ENCODE data around the gene FILIP1. TPM values are rescaled to one million over a fixed set of nuclear protein-coding genes. Genes with fewer than 3 reads are reported as not detected.
"Not testable (repeated sequence)": the region's sequence is repeated elsewhere in the genome, so short reads cannot be mapped to it uniquely, and the experiment has no call there.

Gene FILIP1
- total and polyA plus RNA-seq, 5 experiments from 2014 or later, result 0.02 to 0.11 (median 0.02) TPM; not detected in 2

DNA sequence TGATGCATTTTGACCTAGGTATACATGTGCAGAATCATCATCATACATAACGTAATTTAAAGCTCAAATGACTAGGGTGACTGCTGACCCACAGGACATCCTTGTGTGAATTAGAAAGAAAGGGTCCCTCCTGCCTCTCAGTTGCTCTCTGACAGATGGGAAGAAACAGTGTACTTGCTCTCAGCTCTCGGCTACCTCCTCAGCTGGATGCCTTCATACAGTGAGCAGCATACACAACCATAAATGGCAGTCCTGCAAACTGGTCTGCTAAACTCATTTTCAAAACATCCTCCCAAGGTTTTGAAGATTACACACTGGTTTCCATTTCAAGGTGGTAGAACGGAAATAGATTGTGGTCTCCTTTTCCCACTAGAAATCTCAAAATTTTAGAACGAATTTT is 26.3 kb downstream of the FILIP1 start:
- DNase-seq (no peak), ATAC-seq (no peak)
- no peaks in the 10 kb centered on the region for H3K36me3 Mint-ChIP-seq
- no peak overlapping the region for H3K27ac Mint-ChIP-seq
- H3K9me3 Mint-ChIP-seq, result peaks cover 0 to 19% (median 2%) of the 10 kb centered on the region in 9 donors
- POLR2A ChIA-PET, result no interaction called here
- H3K4me1 Mint-ChIP-seq, result no peaks in the 10 kb centered on the region
- no peak overlapping the region for H3K4me3 Mint-ChIP-seq
- H3K27me3 Mint-ChIP-seq, result peaks cover 6 to 29% (median 10%) of the 10 kb centered on the region in 5 donors

DNA sequence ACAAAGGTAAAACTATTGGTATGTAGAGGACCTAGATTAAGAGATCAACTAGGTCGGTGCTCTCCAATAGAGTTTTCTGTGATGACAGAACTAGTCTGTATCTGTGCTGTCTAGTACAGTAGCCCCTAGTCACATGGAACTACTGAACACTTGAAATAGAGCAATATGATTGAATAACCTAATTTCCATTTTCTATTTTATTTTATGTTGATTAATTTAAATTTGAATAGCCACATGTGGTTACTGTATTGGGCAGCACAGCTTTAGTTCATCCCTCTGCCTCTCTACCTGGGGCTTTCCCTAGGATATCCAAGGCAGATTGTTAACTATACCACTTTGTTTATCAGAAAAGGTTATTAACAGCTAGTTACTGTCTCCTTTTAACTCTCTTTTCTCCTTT is 27.0 kb downstream of the FILIP1 start:
- no peak for ATAC-seq
- Mint-ChIP-seq H3K9me3 (peaks cover 0 to 19% (median 2%) of the 10 kb centered on the region in 9 donors), H3K4me3 (no peak overlapping the region), H3K27ac (no peak overlapping the region), H3K36me3 (no peaks in the 10 kb centered on the region), H3K4me1 (no peaks in the 10 kb centered on the region), H3K27me3 (peaks cover 7 to 30% (median 10%) of the 10 kb centered on the region in 5 donors)
- no peak for DNase-seq
- POLR2A ChIA-PET, result no interaction called here

DNA sequence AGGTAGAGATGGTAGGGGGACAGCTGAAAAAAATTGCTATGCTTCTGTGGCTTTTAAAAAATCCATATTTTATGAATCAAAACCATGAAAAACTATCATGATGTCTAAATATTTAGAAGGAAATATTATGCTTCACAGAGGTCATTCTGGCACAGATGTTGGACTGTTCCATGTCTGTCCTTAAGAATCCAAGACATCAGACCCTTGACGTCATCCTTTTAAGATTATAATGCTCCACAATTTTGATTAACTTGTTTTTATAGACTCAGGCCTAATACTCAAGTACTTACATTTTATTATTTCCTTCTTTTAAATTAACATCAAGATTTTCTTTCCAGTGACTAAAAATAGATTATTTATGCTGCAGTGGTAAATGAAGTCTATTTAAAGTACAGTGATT is 29.7 kb downstream of the FILIP1 start:
- H3K27ac Mint-ChIP-seq, result no peak overlapping the region
- peaks cover 0 to 14% (median 0%) of the 10 kb centered on the region in 9 donors for H3K9me3 Mint-ChIP-seq
- DNase-seq (no peak), ATAC-seq (no peak)
- no peaks in the 10 kb centered on the region for H3K4me1 Mint-ChIP-seq
- no peaks in the 10 kb centered on the region for H3K36me3 Mint-ChIP-seq
- no peak overlapping the region for H3K4me3 Mint-ChIP-seq
- H3K27me3 Mint-ChIP-seq, result peaks cover 5 to 26% (median 10%) of the 10 kb centered on the region in 5 donors
- POLR2A ChIA-PET, result no interaction called here

DNA sequence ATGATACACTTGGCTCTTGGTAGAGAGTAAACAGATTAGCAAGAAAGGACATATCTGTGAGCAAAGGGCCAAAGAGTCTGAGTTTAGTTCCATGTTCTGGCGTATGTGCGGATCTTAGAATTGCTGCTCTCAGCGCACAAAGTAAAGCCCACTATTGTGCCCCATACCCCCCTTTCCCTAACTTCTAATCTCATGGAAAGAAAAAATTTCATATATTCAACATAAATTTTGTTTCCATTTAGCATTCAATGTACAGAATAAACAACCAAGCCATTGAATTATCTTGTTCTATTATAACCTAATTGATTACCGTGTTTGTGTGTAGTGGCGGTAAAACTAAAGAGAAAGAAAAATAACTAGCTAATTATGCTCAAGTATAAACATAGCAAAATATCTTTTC is 30.5 kb downstream of the FILIP1 start:
- Mint-ChIP-seq H3K36me3 (no peaks in the 10 kb centered on the region), H3K4me1 (no peaks in the 10 kb centered on the region), H3K27ac (no peak overlapping the region), H3K27me3 (peaks cover 5 to 26% (median 10%) of the 10 kb centered on the region in 5 donors), H3K9me3 (peaks cover 0 to 10% (median 0%) of the 10 kb centered on the region in 9 donors), H3K4me3 (no peak overlapping the region)
- no peak for DNase-seq
- POLR2A ChIA-PET, result no interaction called here
- no peak for ATAC-seq

DNA sequence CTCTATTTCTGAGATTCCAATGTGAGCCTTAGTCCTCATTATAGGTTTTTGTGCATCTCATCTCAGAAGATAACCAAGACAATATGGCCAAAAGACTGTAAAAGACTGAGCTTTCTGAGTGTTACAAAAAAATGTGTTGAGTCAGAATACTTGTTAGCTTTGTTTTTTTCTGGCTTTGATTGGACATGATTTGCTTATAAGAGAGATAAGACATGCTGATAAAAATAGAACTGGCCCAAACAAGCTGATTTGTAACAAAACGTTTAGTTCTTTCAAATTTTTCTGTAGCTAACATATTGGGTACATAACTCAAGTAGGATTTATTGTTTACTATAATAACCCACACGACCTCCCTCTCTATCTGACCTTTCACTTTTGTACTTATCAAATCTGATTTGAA is 32.9 kb downstream of the FILIP1 start:
- Mint-ChIP-seq H3K4me3 (no peak overlapping the region), H3K27me3 (peaks cover 0 to 19% (median 5%) of the 10 kb centered on the region in 5 donors), H3K36me3 (no peaks in the 10 kb centered on the region), H3K9me3 (no peaks in the 10 kb centered on the region), H3K27ac (no peak overlapping the region), H3K4me1 (no peaks in the 10 kb centered on the region)
- ATAC-seq (no peak), DNase-seq (no peak)
- POLR2A ChIA-PET, result no interaction called here

DNA sequence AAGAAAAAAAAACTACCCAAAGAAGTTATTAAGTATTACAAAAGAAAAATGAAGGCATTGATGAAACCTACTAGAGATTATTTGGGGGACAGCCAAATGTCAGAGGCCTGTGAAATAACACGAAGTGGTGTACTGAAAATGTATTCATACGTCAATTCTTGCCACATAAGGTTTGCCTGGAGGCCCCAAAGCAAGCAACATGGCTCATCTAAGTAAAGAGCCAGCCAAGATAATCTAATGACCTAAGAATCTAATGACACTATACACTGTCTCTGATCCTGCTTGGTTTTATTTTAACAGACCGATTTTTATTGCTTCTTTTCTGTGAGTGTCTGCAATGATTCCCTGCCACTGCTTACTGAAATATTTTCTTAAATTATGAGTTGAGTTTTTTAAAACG is 34.7 kb downstream of the FILIP1 start:
- no peak overlapping the region for H3K4me3 Mint-ChIP-seq
- ATAC-seq (no peak), DNase-seq (no peak)
- H3K9me3 Mint-ChIP-seq, result no peaks in the 10 kb centered on the region
- H3K4me1 Mint-ChIP-seq, result no peaks in the 10 kb centered on the region
- POLR2A ChIA-PET, result no interaction called here
- peaks cover 0 to 15% (median 4%) of the 10 kb centered on the region in 5 donors for H3K27me3 Mint-ChIP-seq
- H3K36me3 Mint-ChIP-seq, result no peaks in the 10 kb centered on the region
- H3K27ac Mint-ChIP-seq, result no peak overlapping the region

DNA sequence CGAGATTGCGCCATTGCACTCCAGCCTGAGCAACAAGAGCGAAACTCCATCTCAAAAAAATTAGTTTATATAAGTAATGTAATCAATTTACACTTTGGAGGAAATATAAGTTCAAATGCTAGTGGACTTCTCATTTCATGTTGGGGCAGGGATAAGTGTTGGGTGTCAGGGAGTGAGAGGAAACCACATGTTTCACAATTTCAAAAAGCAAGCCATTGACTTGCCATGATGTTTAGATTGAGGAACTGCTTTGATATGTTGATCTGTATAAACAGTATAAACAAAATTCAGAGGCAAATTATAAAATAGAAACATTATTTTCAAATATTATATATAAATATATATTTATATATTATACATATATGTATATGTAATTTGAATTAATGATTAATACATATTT is 42.7 kb downstream of the FILIP1 start:
- no peak for DNase-seq

DNA sequence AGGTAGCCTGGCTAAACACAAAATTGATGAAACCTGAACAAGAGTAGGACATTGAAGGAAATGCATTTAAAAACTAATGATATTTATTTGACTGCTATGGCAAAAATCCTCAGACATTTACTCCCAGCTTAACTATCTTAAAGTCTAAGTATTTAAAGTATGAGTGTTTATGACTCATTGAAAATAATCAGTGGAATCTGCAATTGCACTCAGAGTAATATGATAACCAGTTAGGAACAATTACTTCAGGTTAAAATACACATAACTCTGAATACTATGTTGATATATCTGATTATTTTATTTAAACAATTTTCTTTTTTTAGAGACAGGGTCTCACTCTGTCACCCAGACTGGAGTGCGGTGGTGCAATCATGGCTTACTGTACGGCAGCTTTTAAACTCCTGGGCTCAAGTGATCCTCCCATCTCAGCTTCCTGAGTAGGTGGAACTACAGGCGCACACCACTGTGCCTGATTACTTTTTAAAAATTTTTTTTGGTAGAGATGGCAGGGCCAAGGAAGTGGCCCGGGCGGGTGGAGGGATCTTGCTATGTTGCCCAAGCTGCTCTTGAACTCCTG is 43.9 kb downstream of the FILIP1 start:
- POLR2A ChIA-PET, result no interaction called here
- no peak overlapping the region for H3K4me3 Mint-ChIP-seq

More for the DNA sequence above, 42.7 kb downstream of the FILIP1 start:
- no peak overlapping the region for H3K4me3 Mint-ChIP-seq
- no peaks in the 10 kb centered on the region for H3K4me1 Mint-ChIP-seq
- ATAC-seq, result no peak
- peaks cover 0 to 5% (median 2%) of the 10 kb centered on the region in 3 donors for H3K36me3 Mint-ChIP-seq
- no peak overlapping the region for H3K27ac Mint-ChIP-seq
- peaks cover 0 to 17% (median 7%) of the 10 kb centered on the region in 5 donors for H3K27me3 Mint-ChIP-seq
- peaks cover 0 to 6% (median 0%) of the 10 kb centered on the region in 9 donors for H3K9me3 Mint-ChIP-seq
- POLR2A ChIA-PET, result no interaction called here

DNA sequence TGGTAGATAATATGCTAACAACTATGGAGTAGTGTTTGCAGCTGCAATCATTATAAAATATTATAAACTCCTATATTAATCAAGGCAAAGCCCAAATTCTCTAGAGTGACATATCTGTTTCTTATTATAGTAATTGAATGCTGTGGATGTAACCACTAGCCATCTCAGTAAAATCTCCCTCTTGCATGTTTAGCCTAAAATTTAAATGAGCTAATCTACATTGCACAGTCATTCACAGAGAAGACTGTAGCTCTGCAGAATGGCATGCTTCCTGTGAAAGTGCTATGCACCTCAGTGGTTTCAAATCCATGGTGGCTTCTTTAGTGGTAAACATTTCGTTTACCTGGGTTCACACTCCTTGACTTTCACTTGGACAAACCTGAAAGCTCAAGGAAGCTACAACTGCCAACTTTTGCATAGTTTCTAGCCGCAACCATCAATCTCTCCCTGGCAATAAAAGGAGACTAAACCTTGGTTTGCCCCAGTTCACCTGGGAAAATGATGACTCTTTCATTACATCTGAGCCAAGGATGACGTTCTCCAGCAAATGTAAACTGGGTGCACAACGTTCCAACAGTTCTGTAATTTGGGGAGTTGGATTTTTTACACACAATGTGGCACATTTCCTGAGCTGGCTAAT is 47.2 kb downstream of the FILIP1 start:
- DNase-seq, result no peak
- ATAC-seq, result no peak
- no peak overlapping the region for H3K27ac Mint-ChIP-seq
- no peaks in the 10 kb centered on the region for H3K36me3 Mint-ChIP-seq
- H3K27me3 Mint-ChIP-seq, result peaks cover 6 to 18% (median 10%) of the 10 kb centered on the region in 5 donors
- peaks cover 0 to 6% (median 0%) of the 10 kb centered on the region in 9 donors for H3K9me3 Mint-ChIP-seq
- POLR2A ChIA-PET, result no interaction called here
- H3K4me3 Mint-ChIP-seq, result no peak overlapping the region
- no peaks in the 10 kb centered on the region for H3K4me1 Mint-ChIP-seq

More for the DNA sequence above, 43.9 kb downstream of the FILIP1 start:
- Mint-ChIP-seq H3K27ac (no peak overlapping the region), H3K4me1 (no peaks in the 10 kb centered on the region), H3K9me3 (peaks cover 0 to 6% (median 0%) of the 10 kb centered on the region in 9 donors), H3K36me3 (peaks cover 0 to 5% (median 2%) of the 10 kb centered on the region in 3 donors), H3K27me3 (peaks cover 6 to 20% (median 10%) of the 10 kb centered on the region in 5 donors)
- ATAC-seq (no peak), DNase-seq (no peak)

DNA sequence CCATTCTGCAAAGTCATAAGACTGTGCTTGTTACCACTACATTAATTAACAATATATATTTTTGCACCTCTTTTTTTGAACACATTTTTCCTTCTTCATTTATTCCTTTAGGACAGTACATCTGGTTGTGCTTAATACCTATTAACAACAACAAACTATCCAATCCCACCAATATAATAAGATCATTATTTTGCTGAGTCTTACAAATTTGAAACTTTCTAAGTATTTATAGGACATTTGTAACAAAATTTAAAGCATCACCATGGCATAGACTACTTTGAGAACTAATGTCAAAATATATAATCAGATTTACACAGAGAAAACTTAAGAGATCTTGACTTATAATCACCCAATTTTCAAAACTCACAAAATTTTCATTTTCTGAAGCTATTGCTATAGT is 47.9 kb downstream of the FILIP1 start:
- no peaks in the 10 kb centered on the region for H3K4me1 Mint-ChIP-seq
- ATAC-seq (no peak), DNase-seq (no peak)
- no peak overlapping the region for H3K27ac Mint-ChIP-seq
- peaks cover 6 to 18% (median 10%) of the 10 kb centered on the region in 5 donors for H3K27me3 Mint-ChIP-seq
- no peak overlapping the region for H3K4me3 Mint-ChIP-seq
- H3K9me3 Mint-ChIP-seq, result peaks cover 0 to 6% (median 0%) of the 10 kb centered on the region in 9 donors
- no peaks in the 10 kb centered on the region for H3K36me3 Mint-ChIP-seq
- POLR2A ChIA-PET, result no interaction called here

DNA sequence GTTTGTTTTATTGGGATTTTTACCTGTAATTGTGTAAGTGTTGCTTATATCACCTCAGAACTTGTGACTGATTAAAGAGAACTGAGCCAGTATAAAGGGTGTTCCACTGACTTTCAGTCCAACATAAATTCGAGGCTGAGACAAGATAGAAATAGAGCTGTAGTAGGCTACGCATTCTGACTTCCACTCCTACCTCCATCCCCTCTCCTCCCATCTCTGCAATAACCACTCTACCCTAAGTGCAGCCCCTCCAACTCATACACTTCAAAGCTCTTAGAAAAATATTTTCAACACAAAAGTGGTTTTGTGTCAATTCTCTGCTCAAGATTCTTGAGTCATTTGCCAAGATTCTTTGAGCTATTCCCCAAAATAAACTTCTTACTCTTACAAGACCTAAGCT is 48.7 kb downstream of the FILIP1 start:
- Mint-ChIP-seq H3K9me3 (peaks cover 0 to 6% (median 0%) of the 10 kb centered on the region in 9 donors), H3K4me1 (no peaks in the 10 kb centered on the region), H3K27ac (no peak overlapping the region), H3K4me3 (no peak overlapping the region), H3K27me3 (peaks cover 6 to 18% (median 10%) of the 10 kb centered on the region in 5 donors), H3K36me3 (no peaks in the 10 kb centered on the region)
- DNase-seq (no peak), ATAC-seq (no peak)
- POLR2A ChIA-PET, result no interaction called here

DNA sequence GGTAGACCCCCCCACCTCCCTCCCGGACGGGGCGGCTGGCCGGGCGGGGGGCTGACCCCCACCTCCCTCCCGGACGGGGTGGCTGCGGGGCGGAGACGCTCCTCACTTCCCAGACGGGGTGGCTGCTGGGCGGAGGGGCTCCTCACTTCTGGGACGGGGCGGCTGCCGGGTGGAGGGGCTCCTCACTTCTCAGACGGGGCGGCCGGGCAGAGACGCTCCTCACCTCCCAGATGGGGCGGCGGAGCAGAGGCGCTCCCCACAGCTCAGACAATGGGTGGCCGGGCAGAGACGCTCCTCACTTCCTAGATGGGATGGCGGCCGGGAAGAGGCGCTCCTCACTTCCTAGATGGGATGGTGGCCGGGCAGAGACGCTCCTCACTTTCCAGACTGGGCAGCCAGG is 51.7 kb downstream of the FILIP1 start:
- H3K9me3 Mint-ChIP-seq, H3K4me3 Mint-ChIP-seq, DNase-seq, ATAC-seq, POLR2A ChIA-PET, H3K36me3 Mint-ChIP-seq, H3K4me1 Mint-ChIP-seq, H3K27ac Mint-ChIP-seq: not testable (repeated sequence)
- H3K27me3 Mint-ChIP-seq, result peaks cover 0 to 10% (median 7%) of the 10 kb centered on the region in 5 donors

DNA sequence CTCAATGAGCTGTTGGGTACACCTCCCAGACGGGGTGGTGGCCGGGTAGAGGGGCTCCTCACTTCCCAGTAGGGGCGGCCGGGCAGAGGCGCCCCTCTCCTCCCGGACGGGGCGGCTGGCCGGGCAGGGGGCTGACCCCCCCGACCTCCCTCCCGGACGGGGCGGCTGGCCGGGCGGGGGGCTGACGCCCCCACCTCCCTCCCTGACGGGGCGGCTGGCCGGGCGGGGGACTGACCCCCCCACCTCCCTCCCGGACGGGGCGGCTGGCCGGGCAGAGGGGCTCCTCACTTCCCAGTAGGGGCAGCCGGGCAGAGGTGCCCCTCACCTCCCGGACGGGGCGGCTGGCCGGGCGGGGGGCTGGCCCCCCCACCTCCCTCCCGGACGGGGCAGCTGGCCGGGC is 52.1 kb downstream of the FILIP1 start:
- POLR2A ChIA-PET, ATAC-seq, H3K4me3 Mint-ChIP-seq, H3K9me3 Mint-ChIP-seq, DNase-seq, H3K27ac Mint-ChIP-seq, H3K4me1 Mint-ChIP-seq, H3K36me3 Mint-ChIP-seq: not testable (repeated sequence)
- peaks cover under 1 to 10% (median 6%) of the 10 kb centered on the region in 5 donors for H3K27me3 Mint-ChIP-seq

Data from naive thymus-derived CD8-positive, alpha-beta T cell (primary cell).